Activated CD4-positive, alpha-beta T cell treated with anti-CD3 and anti-CD28 coated beads, Interleukin-2, Interleukin-4, amounts not matched to agents 100 ng/mL and 50 ng/mL, durations not matched to agents 16 hours and 8 hours (primary cell): ENCODE measurements around the gene KLF16.
A peak's percentile ranks its signal among the peaks of the same experiment; 100 is the strongest.

Experiments used
- DNase-seq: peaks from one replicate; pipeline ENCODE4 v3.0.0-alpha.2; 2020; ENCODE audit warnings: low spot score

KLF16 gene

GRCh38 chr19:1819341-1820255, 43.8 kb downstream of the KLF16 start:
- DNase-seq: no peak

- no peak for DNase-seq
Observed at GRCh38 chr19:1818549-1819195, 44.7 kb downstream of the KLF16 start.

- no peak for DNase-seq
Observed at GRCh38 chr19:1817553-1818179, 45.7 kb downstream of the KLF16 start.

- DNase-seq: no peak
Observed at GRCh38 chr19:1816530-1817298, 46.7 kb downstream of the KLF16 start.

- no peak for DNase-seq
Observed at GRCh38 chr19:1815605-1816529, 47.5 kb downstream of the KLF16 start.

- no peak for DNase-seq
Observed at GRCh38 chr19:1814833-1815604, 48.4 kb downstream of the KLF16 start.

- DNase-seq: no peak
Observed at GRCh38 chr19:1814391-1814790, 49.0 kb downstream of the KLF16 start.

GRCh38 chr19:1813192-1814182, 49.9 kb downstream of the KLF16 start:
- no peak for DNase-seq

- peak; percentile 95 for DNase-seq
Observed at GRCh38 chr19:1812426-1813191, 50.8 kb downstream of the KLF16 start.

GRCh38 chr19:1811942-1812425, 51.4 kb downstream of the KLF16 start, which contains the start of gene ATP8B3:
Gene ATP8B3 (minus strand): TSS chr19:1812276. CDS start chr19:1811736, 540 bp downstream.
- DNase-seq: no peak

- DNase-seq: peak; percentile 11
Observed at GRCh38 chr19:1811472-1811894, 51.9 kb downstream of the KLF16 start.

GRCh38 chr19:1810439-1811160, 52.8 kb downstream of the KLF16 start:
- no peak for DNase-seq

- no peak for DNase-seq
Observed at GRCh38 chr19:1809678-1810077, 53.7 kb downstream of the KLF16 start.

- no peak for DNase-seq
Observed at GRCh38 chr19:1808395-1808731, 55.0 kb downstream of the KLF16 start.

- no peak for DNase-seq
Observed at GRCh38 chr19:1807695-1808394, 55.5 kb downstream of the KLF16 start.

GRCh38 chr19:1807030-1807694, 56.2 kb downstream of the KLF16 start:
- DNase-seq: no peak
